Endothelial cell of umbilical vein (primary cell): ENCODE measurements around the gene PEX10. TPM values are rescaled to one million over a fixed set of nuclear protein-coding genes. Genes with fewer than 3 reads are reported as not detected.

Experiments
- BruUV-seq: library from RNA; stranded (reverse); fragments of 400-500 nt; replicated peaks from 2 replicates; lab custom pipeline; 2021; lab: Mats Ljungman, UMichigan
- CTCF ChIA-PET: fragments of 300-600, 350-600 bp; sonication (Branson Sonifier 250); formaldehyde crosslinking; loops from one replicate; lab custom pipeline; 2021; ENCODE audit warnings: antibody characterized with exemption, inconsistent platforms; lab: Charles Lee
- POLR2A ChIA-PET: fragments of 300-600, 350-600 bp; sonication (Branson Sonifier 250); formaldehyde crosslinking; loops from one replicate; lab custom pipeline; 2021; ENCODE audit warnings: antibody characterized with exemption, inconsistent platforms; lab: Charles Lee
- DNase-seq: peaks from one replicate; pipeline ENCODE4 v3.0.0-alpha.2; 2011; ENCODE audit warnings: low read depth, low spot score
- FAIRE-seq: peaks from 2 replicates; lab custom pipeline; 2011; peaks lifted over from hg19 to GRCh38; lab: Jason Lieb, UNC
- H2AFZ ChIP-seq: 2 replicates; pipeline ENCODE4 v1.6.0; 2012; ENCODE audit warnings: low read depth, low read length, control low read depth, inconsistent platforms
- H3K27ac ChIP-seq: 2 replicates; pipeline ENCODE4 v1.5.1; 2011; ENCODE audit warnings: low read depth, mild to moderate bottlenecking, control low read depth, low read length, moderate library complexity; ENCODE audit not compliant: insufficient read depth
- H3K27me3 ChIP-seq, 2 experiments: 2 replicates each; pipeline versions ENCODE4 v1.6.0 to v1.6.1; 2011; ENCODE audit warnings: low read length in 2 of 2, mixed read lengths in 1 of 2; ENCODE audit not compliant: control insufficient read depth in 2 of 2, insufficient read depth in 2 of 2
- H3K36me3 ChIP-seq, 2 experiments: 2 replicates in 1 of 2; 3 replicates in 1 of 2; pipeline ENCODE4 v1.5.1; 2011; ENCODE audit warnings: low read length in 2 of 2, mild to moderate bottlenecking in 1 of 2, moderate library complexity in 1 of 2; ENCODE audit not compliant: control insufficient read depth in 2 of 2, insufficient read depth in 2 of 2; ENCODE audit errors: extremely low read depth in 1 of 2
- H3K4me1 ChIP-seq: 3 replicates; pipeline ENCODE4 v1.5.1; 2011; ENCODE audit warnings: mild to moderate bottlenecking, low read length; ENCODE audit not compliant: control insufficient read depth, insufficient read depth; ENCODE audit errors: extremely low read depth
- H3K4me2 ChIP-seq: 2 replicates; pipeline ENCODE4 v1.6.1; 2011; ENCODE audit warnings: low read length, control low read depth, mixed read lengths; ENCODE audit not compliant: insufficient read depth
- H3K4me3 ChIP-seq, 3 experiments: fragments of 200-600 bp in 1 of 3; sonication (generic), shearing (Covaris generic) in 1 of 3; replicated peaks in 1 of 3; 2 replicates each; pipeline ENCODE4 v1.5.1; 2011 to 2016; ENCODE audit warnings: control low read depth in 3 of 3, low read length in 3 of 3, mild to moderate bottlenecking in 2 of 3, inconsistent platforms in 1 of 3, low read depth in 1 of 3, moderate library complexity in 1 of 3; ENCODE audit not compliant: insufficient read depth in 1 of 3
- H3K79me2 ChIP-seq: 2 replicates; pipeline ENCODE4 v1.6.0; 2012; ENCODE audit warnings: low read length, inconsistent platforms; ENCODE audit not compliant: control insufficient read depth, insufficient read depth
- H3K9ac ChIP-seq: replicated peaks from 2 replicates; pipeline ENCODE3; 2011; ENCODE audit warnings: low read length, control low read depth; ENCODE audit not compliant: insufficient read depth; ENCODE audit errors: extremely low read depth
- H3K9me1 ChIP-seq: replicated peaks from 3 replicates; pipeline ENCODE4 v1.6.0; 2011; ENCODE audit warnings: mild to moderate bottlenecking, low read length; ENCODE audit not compliant: control insufficient read depth, insufficient read depth; ENCODE audit errors: extremely low read depth
- H3K9me3 ChIP-seq: replicated peaks from 2 replicates; pipeline ENCODE4 v1.5.1; 2012; ENCODE audit warnings: low read length, inconsistent platforms; ENCODE audit not compliant: control insufficient read depth, insufficient read depth
- H4K20me1 ChIP-seq: replicated peaks from 2 replicates; pipeline ENCODE3; 2011; ENCODE audit warnings: mild to moderate bottlenecking, low read length; ENCODE audit not compliant: control insufficient read depth, insufficient read depth; ENCODE audit errors: extremely low read depth
- CTCF ChIP-seq, 2 donors: IDR thresholded peaks; 1 replicate in 1 of 2; 2 replicates in 1 of 2; pipeline ENCODE4 v1.5.1; 2011; ENCODE audit warnings: low read length in 2 of 2, mild to moderate bottlenecking in 2 of 2, moderate library complexity in 2 of 2, control low read depth in 1 of 2, inconsistent platforms in 1 of 2, low read depth in 1 of 2; ENCODE audit not compliant: insufficient read depth in 1 of 2; ENCODE audit errors: extremely low read depth in 1 of 2
- EZH2 ChIP-seq: IDR thresholded peaks from 2 replicates; pipeline ENCODE4 v1.6.1; 2012; ENCODE audit warnings: borderline replicate concordance, low read depth, mild to moderate bottlenecking, moderate library complexity, low read length, inconsistent platforms; ENCODE audit not compliant: severe bottlenecking
- FOS ChIP-seq: IDR thresholded peaks from 2 replicates; pipeline ENCODE4 v1.6.1; 2011; ENCODE audit warnings: mild to moderate bottlenecking, low read length, moderate library complexity, borderline replicate concordance; ENCODE audit not compliant: insufficient read depth
- GATA2 ChIP-seq: IDR thresholded peaks from 2 replicates; pipeline ENCODE4 v1.7.0; 2011; ENCODE audit warnings: low read depth, mild to moderate bottlenecking, moderate library complexity, mixed read lengths, low read length; ENCODE audit not compliant: insufficient read length, insufficient read depth
- JUN ChIP-seq: IDR thresholded peaks from 2 replicates; pipeline ENCODE4 v1.6.1; 2011; ENCODE audit warnings: borderline replicate concordance, low read depth; ENCODE audit not compliant: insufficient read length, insufficient read depth
- MAX ChIP-seq: IDR thresholded peaks from 2 replicates; pipeline ENCODE4 v1.6.1; 2011; ENCODE audit not compliant: insufficient read depth, insufficient read length
- MYC ChIP-seq: IDR thresholded peaks from one replicate; pipeline ENCODE4 v1.6.1; 2011; ENCODE audit warnings: mild to moderate bottlenecking, low read depth, low read length
- POLR2A ChIP-seq: IDR thresholded peaks from 2 replicates; pipeline ENCODE4 v1.6.1; 2012; ENCODE audit warnings: low read depth, mild to moderate bottlenecking, control low read depth, low read length
- POLR2AphosphoS5 ChIP-seq: IDR thresholded peaks from 2 replicates; pipeline ENCODE4 v1.6.1; 2012; ENCODE audit warnings: low read depth, mild to moderate bottlenecking, control low read depth, low read length, moderate library complexity; ENCODE audit not compliant: insufficient read depth
- dilution Hi-C: fragments of 300-500 bp; cut with MboI; formaldehyde crosslinking; loops from one replicate; pipeline ENCODE4 v1.15.0; 2019; ENCODE audit warnings: low sequenced_read_pairs; ENCODE audit not compliant: extremely low pct_ligation_motif_present
- intact Hi-C: fragments of 100-400 bp; cut with micrococcal nuclease; formaldehyde crosslinking; loops from one replicate; pipeline ENCODE4 v1.10.0; 2022
- polyA plus RNA-seq, 4 experiments: library from polyadenylated mRNA; depleted of rRNA in 3 of 4; stranded (reverse) in 3 of 4; unstranded in 1 of 4; fragments of >200 nt; gene quantifications; 2 replicates each; pipeline versions ENCODE4 v1.2.1 to v1.2.3, GENCODE V29; 2011 to 2012; ENCODE audit warnings: missing spikeins in 1 of 4
- total RNA-seq: library from RNA; stranded (reverse); gene quantifications from 2 replicates; pipeline ENCODE4 v1.2.3, GENCODE V29; 2021

Gene PEX10
- total and polyA plus RNA-seq, 2 donors (not counting 3 experiments of a cell fraction or from before 2014, with no cell fraction given): 25.1 to 26.7 TPM

- DNase-seq: no peak
- no peaks in the 10 kb centered on the region for H3K79me2 ChIP-seq
- intact Hi-C loops: no loop called here
- no peak for FAIRE-seq
- no peaks in the 10 kb centered on the region for H3K36me3 ChIP-seq
- no TSS peak for BruUV-seq
- H3K4me3 ChIP-seq: no peak overlapping the region
- no peak overlapping the region for H2AFZ ChIP-seq
- no peaks in the 10 kb centered on the region for H4K20me1 ChIP-seq
- TF ChIP-seq GATA2 (no peak), CTCF (IDR thresholded peaks at IDR 0.05; ENCODE audit: extremely low read depth in 1 of 2, insufficient read depth in 1 of 2, low read depth in 1 of 2, low read length in 2 of 2) (no peak), POLR2A (no peak), EZH2 (no peak), JUN (no peak), FOS (no peak), MAX (no peak), POLR2AphosphoS5 (no peak), MYC (no peak)
- no peak overlapping the region for H3K9ac ChIP-seq
- H3K27me3 ChIP-seq: no peaks in the 10 kb centered on the region
- H3K9me1 ChIP-seq: no peaks in the 10 kb centered on the region
- CTCF ChIA-PET: no interaction called here
- dilution Hi-C loops: no loop called here
- H3K4me2 ChIP-seq: no peak overlapping the region
- POLR2A ChIA-PET: no interaction called here
- no peak overlapping the region for H3K27ac ChIP-seq
- H3K9me3 ChIP-seq: no peaks in the 10 kb centered on the region
- H3K4me1 ChIP-seq: no peaks in the 10 kb centered on the region
Measured at GRCh38 chr1:2428490-2428889, 16.1 kb upstream of the PEX10 start.
